ENCODE data around the gene CXXC1.

GRCh38 chr18:50274941-50275340 lies 12.6 kb downstream of the CXXC1 start:
- TF ChIP-seq REST (IDR thresholded peaks at IDR 0.05; ENCODE audit: low read depth), result no peak
- TF ChIP-seq RAD21 (IDR thresholded peaks at IDR 0.05; ENCODE audit: low read depth), result no peak
- no peak for TF ChIP-seq ZBTB7A (IDR thresholded peaks at IDR 0.05; ENCODE audit: low read depth)
- no peak for TF ChIP-seq EGR1 (IDR thresholded peaks at IDR 0.05)
- TF ChIP-seq TAF1 (IDR thresholded peaks at IDR 0.05; ENCODE audit: low read depth), result no peak
- no peak for TF ChIP-seq FOXM1 (IDR thresholded peaks at IDR 0.05; ENCODE audit: borderline replicate concordance, low read depth)
- TF ChIP-seq TEAD4 (IDR thresholded peaks at IDR 0.05), result no peak

Data from Ishikawa (cell line).